GM20431 (cell line): ENCODE results near the gene TRAPPC6A.

Source experiments
- in situ Hi-C: fragments of 300-500 bp; cut with MseI, MboI; formaldehyde crosslinking; loops from one replicate; pipeline ENCODE4 v1.15.0; 2020; ENCODE audit warnings: low sequenced_read_pairs; ENCODE audit not compliant: unreplicated experiment

TRAPPC6A gene

GRCh38 chr19:45187421-45188100 lies 9.5 kb upstream of the TRAPPC6A start:
- in situ Hi-C loops = no loop called here

DNA sequence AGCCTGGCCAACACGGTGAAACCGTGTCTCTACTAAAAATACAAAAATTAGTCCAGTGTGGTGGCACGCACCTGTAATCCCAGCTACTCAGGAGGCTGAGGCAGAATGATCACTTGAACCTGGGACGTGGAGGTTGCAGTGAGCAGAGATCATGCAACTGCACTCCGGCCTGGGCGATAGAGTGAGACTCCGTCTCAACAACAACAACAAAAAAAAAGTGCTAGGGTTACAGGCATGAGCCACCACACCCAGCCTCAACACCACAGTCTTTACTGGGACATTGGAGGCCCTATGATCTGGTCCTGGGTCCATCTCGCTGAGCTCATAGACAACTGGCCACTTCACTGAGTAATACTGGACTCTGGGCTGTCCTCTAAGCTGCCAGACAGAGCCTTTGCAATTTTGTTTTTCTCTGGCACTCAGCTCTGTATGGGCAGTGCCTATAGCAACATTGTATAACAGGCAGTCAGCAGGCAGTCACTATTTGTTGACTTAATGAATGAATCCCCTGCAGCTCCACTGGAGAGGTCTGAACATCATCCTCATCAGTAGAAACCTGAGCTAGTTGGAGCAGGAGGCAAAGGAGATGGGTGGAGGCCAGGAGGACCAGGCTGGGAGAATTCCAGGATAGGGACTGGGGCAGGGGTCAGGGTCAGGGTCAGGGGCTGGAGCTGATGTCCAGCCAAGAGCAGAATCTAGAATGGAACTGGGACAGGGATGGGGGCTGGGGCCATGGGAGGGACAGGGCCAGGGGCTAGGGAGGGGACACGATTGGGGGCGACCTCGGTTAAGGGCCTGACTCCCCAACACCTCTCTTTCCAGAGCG lies 8.7 kb upstream of the TRAPPC6A start:
- in situ Hi-C loops = no loop called here

GRCh38 chr19:45184115-45184514 lies 6.1 kb upstream of the TRAPPC6A start:
- in situ Hi-C loops = no loop called here

DNA sequence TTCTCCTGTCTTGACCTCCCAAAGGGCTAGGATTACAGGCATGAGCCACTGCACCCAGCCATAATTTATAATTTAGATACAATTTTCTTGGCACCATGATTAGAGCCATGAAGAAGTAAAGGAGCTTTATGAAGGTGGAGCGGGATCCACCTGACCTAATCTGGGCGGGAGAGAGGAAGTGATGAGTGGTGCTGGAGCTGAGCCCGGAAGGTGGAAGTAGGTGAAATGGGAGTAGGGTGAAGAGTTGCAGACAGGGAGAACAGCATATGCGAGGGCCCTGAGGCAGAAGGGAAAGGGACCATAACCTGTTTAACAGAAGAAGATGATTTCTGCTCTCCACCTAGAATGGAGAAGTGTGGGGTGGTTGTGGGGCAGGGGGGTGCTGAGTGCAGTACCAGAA lies 4.7 kb upstream of the TRAPPC6A start:
- in situ Hi-C loops = no loop called here

DNA sequence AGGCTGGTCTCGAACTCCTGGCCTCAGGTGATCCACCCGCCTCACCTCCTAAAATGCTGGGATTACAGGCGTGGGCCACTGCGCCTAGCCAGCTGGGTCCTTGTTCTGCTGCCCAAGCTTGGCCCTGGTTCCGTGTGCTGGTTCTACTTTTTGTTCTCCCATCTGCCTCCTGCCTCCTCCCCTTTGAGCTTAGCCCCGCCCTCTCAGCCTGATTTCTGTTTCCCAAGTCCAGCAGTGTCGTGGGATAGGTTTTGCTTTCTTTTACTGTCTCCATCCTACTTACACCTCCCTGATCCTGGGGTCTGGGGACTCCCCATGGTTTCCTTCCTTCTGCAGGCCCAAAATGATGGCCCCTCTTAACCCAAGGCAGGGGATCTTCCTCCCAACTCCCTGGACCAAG lies 2.9 kb upstream of the TRAPPC6A start:
- in situ Hi-C loops = no loop called here

GRCh38 chr19:45179892-45180370 lies 1.9 kb upstream of the TRAPPC6A start:
- in situ Hi-C loops = no loop called here

DNA sequence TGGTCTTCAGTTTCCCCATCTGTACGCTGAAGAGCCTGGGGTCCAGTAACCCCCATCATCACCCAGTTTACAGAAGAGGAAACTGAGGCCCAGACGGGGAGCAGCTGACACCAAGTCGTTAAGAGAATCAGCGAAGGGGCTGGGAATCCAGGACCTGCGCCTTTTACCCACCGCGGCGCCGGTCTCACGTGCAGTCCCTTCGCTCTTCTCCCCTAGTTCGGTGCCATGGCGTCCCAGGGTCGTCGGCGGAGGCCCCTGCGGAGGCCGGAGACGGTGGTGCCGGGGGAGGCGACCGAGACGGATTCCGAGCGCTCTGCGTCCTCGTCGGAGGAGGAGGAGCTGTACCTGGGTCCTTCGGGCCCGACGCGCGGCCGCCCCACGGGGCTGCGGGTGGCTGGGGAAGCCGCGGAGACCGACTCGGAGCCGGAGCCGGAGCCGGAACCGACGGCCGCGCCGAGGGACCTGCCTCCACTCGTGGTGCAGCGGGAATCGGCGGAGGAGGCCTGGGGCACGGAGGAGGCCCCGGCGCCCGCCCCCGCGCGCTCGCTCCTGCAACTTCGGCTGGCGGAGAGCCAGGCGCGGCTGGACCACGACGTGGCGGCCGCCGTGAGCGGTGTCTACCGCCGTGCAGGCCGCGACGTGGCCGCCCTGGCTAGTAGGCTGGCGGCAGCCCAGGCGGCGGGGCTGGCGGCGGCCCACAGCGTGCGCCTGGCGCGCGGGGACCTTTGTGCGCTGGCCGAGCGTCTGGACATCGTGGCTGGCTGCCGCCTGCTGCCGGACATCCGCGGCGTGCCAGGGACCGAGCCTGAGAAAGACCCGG lies 1.2 kb upstream of the TRAPPC6A start:
- in situ Hi-C loops = no loop called here

GRCh38 chr19:45178262-45179071 lies 430 bp upstream of the TRAPPC6A start, which contains the start of gene BLOC1S3:
Gene BLOC1S3, plus strand, starts transcription at chr19:45178784. Its CDS starts 513 bp downstream, at chr19:45179297.
- in situ Hi-C loops = no loop called here

- in situ Hi-C loops = no loop called here
Measured at GRCh38 chr19:45175515-45176345, 2.3 kb downstream of the TRAPPC6A start.

DNA sequence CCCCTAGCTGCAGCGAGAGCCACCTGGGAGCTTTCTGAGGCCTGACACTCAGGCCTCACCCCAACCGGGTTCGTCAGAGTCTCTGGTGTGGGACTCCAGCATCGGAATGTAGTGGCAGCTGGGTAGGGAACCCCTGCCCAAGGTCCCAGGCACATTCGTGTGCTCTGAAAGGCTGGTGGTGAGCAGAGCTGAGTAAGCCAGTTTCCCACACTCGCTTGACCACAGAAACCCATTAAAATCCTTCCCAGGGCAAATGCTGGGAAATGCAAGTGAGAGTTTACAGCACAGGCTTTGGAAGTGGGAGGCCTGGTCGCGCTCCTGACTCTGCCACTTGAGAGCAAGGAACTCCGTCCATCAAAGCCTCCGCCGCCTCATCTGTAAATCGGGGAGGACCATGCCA lies 4.2 kb downstream of the TRAPPC6A start:
- in situ Hi-C loops = no loop called here

- in situ Hi-C loops = no loop called here
Measured at GRCh38 chr19:45172611-45173208, 5.3 kb downstream of the TRAPPC6A start.

DNA sequence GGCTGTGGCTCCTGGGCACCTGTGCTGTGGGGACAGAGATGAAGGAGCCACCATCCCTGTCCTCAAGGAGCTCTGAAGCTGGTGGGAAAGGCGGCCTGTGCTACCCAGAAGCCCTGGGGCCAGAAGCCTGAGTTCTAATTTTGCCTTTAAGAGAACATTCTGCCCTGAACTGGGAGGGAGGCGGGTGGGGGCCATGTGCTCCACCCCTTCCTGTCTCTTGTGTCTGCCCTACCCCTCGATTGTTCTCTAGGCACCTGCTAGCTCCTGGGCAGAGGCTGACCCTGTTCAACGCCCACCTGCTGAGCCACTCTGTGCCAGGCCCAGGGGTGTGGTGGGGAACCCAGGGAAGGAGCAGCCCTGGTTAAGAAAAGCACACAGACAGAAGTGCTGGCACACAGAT lies 5.9 kb downstream of the TRAPPC6A start:
- in situ Hi-C loops = no loop called here

- in situ Hi-C loops = no loop called here
Measured at GRCh38 chr19:45171211-45171623, 6.8 kb downstream of the TRAPPC6A start.

DNA sequence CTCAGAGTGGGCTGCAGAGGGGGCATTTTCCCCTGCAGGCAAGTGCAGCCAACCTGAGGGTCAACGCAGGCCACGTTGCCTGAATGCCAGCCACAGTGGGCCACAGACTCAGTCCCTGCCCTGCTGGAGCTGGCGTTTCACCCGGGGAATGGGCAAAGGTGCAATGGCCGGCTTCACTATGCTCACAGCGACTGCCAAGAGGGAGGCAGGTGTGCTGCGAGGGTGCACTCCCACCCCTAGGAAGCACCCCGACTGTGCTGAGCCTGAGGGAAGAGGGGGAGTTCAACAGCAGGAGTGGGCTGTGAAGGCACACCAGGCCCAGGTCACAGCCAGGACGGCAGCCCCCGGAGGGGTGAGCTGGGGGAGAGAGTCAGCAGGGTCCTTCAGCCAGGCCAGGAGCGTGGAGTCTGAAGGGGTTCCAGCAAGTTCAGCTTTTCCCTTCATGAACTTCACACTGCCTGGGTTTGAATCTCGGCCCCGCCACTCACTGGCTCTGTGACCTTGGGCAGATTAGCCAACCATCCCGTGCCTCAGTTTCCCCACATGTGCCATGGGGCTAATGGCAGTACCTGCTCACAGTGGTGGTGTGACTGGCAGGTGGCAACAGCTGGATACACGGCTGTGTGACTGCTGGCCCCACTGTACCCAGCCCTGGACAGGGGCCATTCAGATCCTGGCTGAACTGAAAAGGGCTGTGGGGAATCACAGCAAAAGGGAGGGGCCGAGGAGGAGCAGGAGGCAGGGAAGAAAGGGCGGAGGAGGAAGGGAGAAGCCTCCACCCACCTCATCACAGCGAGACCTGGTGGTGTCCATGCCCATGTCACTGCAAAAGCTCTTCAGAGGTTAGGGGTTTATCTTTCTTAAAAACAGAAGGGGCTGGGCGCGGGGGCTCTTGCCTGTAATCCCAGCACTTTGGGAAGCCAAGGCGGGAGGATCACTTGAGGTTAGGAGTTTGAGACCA lies 7.6 kb downstream of the TRAPPC6A start:
- in situ Hi-C loops = no loop called here

DNA sequence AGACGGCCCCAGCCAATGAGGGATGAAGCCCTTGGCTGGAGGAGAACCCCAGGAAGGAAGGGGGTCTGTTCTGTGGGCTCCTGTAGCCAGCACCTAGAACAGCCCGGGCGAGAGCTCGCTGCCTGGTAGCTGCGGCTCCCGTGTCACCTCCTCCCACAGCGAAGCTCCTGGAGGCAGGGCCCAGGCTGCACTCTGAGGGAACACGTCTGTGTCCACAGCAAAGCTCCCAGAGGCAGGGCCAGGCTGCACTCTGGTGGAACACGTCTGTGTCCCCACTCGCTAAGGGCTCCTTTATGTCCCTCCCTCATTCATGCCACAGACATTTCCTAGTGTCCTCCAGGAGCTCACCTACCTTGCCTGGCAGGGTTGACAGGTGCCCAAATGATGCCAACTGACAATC lies 8.4 kb downstream of the TRAPPC6A start:
- in situ Hi-C loops = no loop called here

DNA sequence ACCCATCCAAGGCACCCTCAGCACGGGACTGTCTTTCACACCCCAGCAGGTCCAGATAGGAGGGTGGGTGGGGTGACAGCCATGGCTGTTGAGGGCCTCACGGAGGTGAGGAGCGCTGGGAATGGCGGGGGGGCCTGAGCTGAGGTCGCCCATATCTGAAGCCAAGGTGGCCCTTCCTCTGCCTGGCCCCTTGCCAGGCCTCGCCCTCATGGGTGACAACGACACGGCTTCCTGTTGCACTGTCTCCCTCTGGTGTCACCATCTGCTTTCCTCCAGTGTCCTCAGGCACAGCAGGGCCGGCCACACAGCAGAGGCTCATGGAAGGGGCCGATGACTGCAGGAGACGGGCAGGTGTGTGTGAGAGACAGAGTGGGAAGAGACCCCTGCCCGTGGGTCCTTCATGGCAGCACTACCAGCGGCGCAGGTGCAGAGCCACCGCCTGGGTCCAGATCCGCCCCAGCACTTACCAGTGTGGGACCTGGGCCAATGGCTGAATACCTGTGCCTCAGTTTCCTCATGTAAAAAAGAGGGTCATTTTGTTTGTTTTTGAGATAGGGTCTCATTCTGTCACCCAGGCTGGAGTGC lies 9.2 kb downstream of the TRAPPC6A start:
- in situ Hi-C loops = no loop called here

- in situ Hi-C loops = no loop called here
Measured at GRCh38 chr19:45166723-45167252, 11.2 kb downstream of the TRAPPC6A start.
